Calu3 (cell line): ENCODE results near the gene GAL. TPM values are rescaled to one million over a fixed set of nuclear protein-coding genes. Genes with fewer than 3 reads are reported as not detected.

ENCODE experiments used
- BruUV-seq: library from RNA; stranded (reverse); fragments of 400-500 nt; replicated peaks from 2 replicates; lab custom pipeline; 2021; lab: Mats Ljungman, UMichigan
- CTCF ChIA-PET: fragments of 300-600 bp; sonication (Branson Sonifier 250); formaldehyde crosslinking; loops from one replicate; lab custom pipeline; 2022; ENCODE audit warnings: antibody characterized with exemption; lab: Charles Lee
- DNase-seq: peaks from one replicate; pipeline ENCODE4 v3.0.0; 2022
- H3K27ac Mint-ChIP-seq: one replicate; pipeline ENCODE4 v1.8.0; 2022; ENCODE audit warnings: mixed read lengths; ENCODE audit not compliant: unreplicated experiment
- H3K27me3 Mint-ChIP-seq: one replicate; pipeline ENCODE4 v1.8.0; 2022; ENCODE audit warnings: mixed read lengths; ENCODE audit not compliant: unreplicated experiment
- H3K36me3 Mint-ChIP-seq: one replicate; pipeline ENCODE4 v1.8.0; 2022; ENCODE audit warnings: mild to moderate bottlenecking, moderate library complexity, mixed read lengths; ENCODE audit not compliant: insufficient read depth, unreplicated experiment
- H3K4me1 Mint-ChIP-seq: one replicate; pipeline ENCODE4 v1.8.0; 2022; ENCODE audit warnings: mild to moderate bottlenecking, low read depth, mixed read lengths; ENCODE audit not compliant: unreplicated experiment
- H3K4me3 Mint-ChIP-seq: one replicate; pipeline ENCODE4 v1.8.0; 2022; ENCODE audit warnings: mild to moderate bottlenecking, low read depth, moderate library complexity, mixed read lengths; ENCODE audit not compliant: unreplicated experiment
- H3K9me3 Mint-ChIP-seq: one replicate; pipeline ENCODE4 v1.8.0; 2022; ENCODE audit warnings: low read depth, mixed read lengths; ENCODE audit not compliant: unreplicated experiment
- CTCF ChIP-seq: fragments of 200-600 bp; IDR thresholded peaks from one replicate; pipeline ENCODE4 v1.8.0; 2022; ENCODE audit warnings: antibody characterized with exemption; ENCODE audit not compliant: unreplicated experiment
- intact Hi-C: fragments of 100-400 bp; cut with micrococcal nuclease; formaldehyde crosslinking; loops from one replicate; pipeline ENCODE4 v1.10.0; 2022; ENCODE audit not compliant: unreplicated experiment
- total RNA-seq: library from RNA; stranded (reverse); gene quantifications from 2 replicates; pipeline ENCODE4 v1.2.3, GENCODE V29; 2022

Gene GAL
- total RNA-seq, 1 experiment from 2014 or later: 1.2 TPM

DNA sequence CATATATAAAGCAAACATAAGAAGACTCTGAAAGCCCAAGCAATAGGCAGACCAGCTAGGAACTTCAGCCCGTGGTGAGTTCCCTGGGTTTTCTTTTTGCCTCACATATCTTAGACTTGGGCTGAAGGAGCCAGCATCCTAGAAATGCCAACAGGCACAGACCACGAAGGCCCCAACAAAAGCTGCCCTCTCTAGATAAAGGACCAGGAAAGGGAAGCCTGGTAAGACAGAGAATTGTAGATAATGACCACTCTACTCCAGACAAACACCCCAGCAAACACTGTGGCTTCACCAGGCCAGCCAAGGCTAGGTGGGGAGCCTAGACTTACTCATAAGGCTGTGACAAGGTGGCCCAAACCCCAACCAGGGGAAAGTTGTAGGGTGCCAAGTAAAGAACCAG, 11.2 kb downstream of the GAL start:
- Mint-ChIP-seq H3K27ac (no peak overlapping the region), H3K27me3 (peaks cover 67% of the 10 kb centered on the region), H3K9me3 (no peaks in the 10 kb centered on the region), H3K36me3 (no peaks in the 10 kb centered on the region), H3K4me3 (no peak overlapping the region), H3K4me1 (no peaks in the 10 kb centered on the region)
- no peak for DNase-seq
- no TSS peak for BruUV-seq
- intact Hi-C loops: no loop called here
- CTCF ChIA-PET: interaction anchor here (0.8 kb wide), 1 partner anchor 285 kb away, joined by 3 read pairs; the partner anchor contains the start of gene MRGPRD
- TF ChIP-seq CTCF: no peak

- no peaks in the 10 kb centered on the region for H3K36me3 Mint-ChIP-seq
- CTCF ChIA-PET: interaction anchor here (0.6 kb wide), 1 partner anchor 180 kb away, joined by 5 read pairs; no protein-coding TSS in a partner anchor
- no peaks in the 10 kb centered on the region for H3K4me1 Mint-ChIP-seq
- DNase-seq: no peak
- no peaks in the 10 kb centered on the region for H3K9me3 Mint-ChIP-seq
- intact Hi-C loops: no loop called here
- H3K27me3 Mint-ChIP-seq: peaks cover 79% of the 10 kb centered on the region
- BruUV-seq: no TSS peak
- no peak overlapping the region for H3K27ac Mint-ChIP-seq
- TF ChIP-seq CTCF: no peak
- no peak overlapping the region for H3K4me3 Mint-ChIP-seq
Measured at GRCh38 chr11:68698993-68699392, 14.6 kb downstream of the GAL start.

GRCh38 chr11:68704887-68705286, 20.5 kb downstream of the GAL start:
- no peak overlapping the region for H3K27ac Mint-ChIP-seq
- BruUV-seq: no TSS peak
- no peaks in the 10 kb centered on the region for H3K4me1 Mint-ChIP-seq
- H3K9me3 Mint-ChIP-seq: no peaks in the 10 kb centered on the region
- no peak overlapping the region for H3K4me3 Mint-ChIP-seq
- H3K27me3 Mint-ChIP-seq: peaks cover 44% of the 10 kb centered on the region
- intact Hi-C loops: no loop called here
- CTCF ChIA-PET: no interaction called here
- H3K36me3 Mint-ChIP-seq: no peaks in the 10 kb centered on the region
- no peak for DNase-seq
- no peak for TF ChIP-seq CTCF

DNA sequence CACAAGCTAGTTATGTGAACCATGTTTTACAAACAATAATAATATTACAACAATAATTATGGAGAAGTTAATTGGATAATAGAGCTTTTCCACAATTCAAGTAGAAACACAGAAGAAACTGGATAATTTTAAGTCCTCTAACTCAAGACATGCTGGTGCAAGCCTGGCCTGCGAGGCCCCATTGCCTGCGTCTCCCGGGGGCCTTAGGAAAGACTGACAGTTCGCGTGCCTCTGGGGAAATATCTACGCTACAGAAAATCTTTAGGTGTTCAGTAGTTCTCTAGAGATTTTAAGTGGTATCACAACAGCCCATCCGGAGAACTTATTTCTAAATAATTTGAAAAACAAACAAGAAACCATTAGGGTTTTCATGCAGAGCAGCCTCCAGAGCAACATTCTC, 23.2 kb downstream of the GAL start:
- no peak for DNase-seq
- Mint-ChIP-seq H3K9me3 (no peaks in the 10 kb centered on the region), H3K27me3 (peaks cover 36% of the 10 kb centered on the region), H3K27ac (no peak overlapping the region), H3K4me1 (no peaks in the 10 kb centered on the region), H3K4me3 (no peak overlapping the region), H3K36me3 (no peaks in the 10 kb centered on the region)
- no TSS peak for BruUV-seq
- intact Hi-C loops: no loop called here
- CTCF ChIA-PET: no interaction called here
- no peak for TF ChIP-seq CTCF
